ENCODE data around the gene GLIPR2.

DNA sequence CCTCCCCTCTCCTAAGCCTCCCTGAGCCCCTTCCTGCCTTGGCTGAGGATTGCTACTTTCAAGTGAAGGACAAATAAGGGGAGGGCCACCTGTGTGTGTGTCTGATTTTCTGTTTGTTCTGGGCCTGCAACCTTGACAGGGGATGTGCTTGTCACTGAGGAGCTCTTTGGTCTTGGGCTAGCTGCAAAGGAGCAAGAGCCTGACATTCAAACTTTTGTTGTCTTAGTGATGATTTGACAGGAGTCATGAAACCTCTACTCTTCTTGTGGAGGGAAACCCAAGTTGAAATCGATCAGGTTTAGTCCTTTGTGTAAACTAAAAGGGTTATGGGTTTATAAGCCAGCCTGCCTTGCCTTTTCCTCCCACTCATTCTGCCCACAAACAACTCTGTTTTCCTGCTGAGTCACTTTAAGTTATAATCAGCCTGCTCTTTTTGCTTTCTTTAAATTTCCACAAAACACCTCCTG lies 71.0 kb downstream of the GLIPR2 start:
- TF ChIP-seq, protein P1, sequence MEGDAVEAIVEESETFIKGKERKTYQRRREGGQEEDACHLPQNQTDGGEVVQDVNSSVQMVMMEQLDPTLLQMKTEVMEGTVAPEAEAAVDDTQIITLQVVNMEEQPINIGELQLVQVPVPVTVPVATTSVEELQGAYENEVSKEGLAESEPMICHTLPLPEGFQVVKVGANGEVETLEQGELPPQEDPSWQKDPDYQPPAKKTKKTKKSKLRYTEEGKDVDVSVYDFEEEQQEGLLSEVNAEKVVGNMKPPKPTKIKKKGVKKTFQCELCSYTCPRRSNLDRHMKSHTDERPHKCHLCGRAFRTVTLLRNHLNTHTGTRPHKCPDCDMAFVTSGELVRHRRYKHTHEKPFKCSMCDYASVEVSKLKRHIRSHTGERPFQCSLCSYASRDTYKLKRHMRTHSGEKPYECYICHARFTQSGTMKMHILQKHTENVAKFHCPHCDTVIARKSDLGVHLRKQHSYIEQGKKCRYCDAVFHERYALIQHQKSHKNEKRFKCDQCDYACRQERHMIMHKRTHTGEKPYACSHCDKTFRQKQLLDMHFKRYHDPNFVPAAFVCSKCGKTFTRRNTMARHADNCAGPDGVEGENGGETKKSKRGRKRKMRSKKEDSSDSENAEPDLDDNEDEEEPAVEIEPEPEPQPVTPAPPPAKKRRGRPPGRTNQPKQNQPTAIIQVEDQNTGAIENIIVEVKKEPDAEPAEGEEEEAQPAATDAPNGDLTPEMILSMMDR (IDR thresholded peaks at IDR 0.05): no peak
- no peak for TF ChIP-seq POLR2A (IDR thresholded peaks at IDR 0.05)
